RWPE2 (cell line): ENCODE results near the gene TBC1D21.

Experiments
- ATAC-seq: fragments of 200-7000 bp; cut with Tn5 transposase; 3 replicates; pipeline ENCODE4 v1.9.1; 2021; ENCODE audit warnings: low read depth
- DNase-seq: peaks from one replicate; pipeline ENCODE4 v3.0.0-alpha.2; 2020; ENCODE audit warnings: low spot score
- H3K27ac ChIP-seq: fragments of 450-650 bp; 2 replicates; pipeline ENCODE4 v1.5.1; 2017; ENCODE audit warnings: mild to moderate bottlenecking; ENCODE audit not compliant: poor library complexity, severe bottlenecking
- H3K27me3 ChIP-seq: fragments of 250-450 bp; sonication (Bioruptor Pico); 2 replicates; pipeline ENCODE4 v1.5.1; 2021; ENCODE audit warnings: mild to moderate bottlenecking, moderate library complexity; ENCODE audit not compliant: insufficient read depth, poor library complexity, severe bottlenecking
- H3K36me3 ChIP-seq: fragments of 250-450 bp; sonication (Bioruptor Pico); 2 replicates; pipeline ENCODE4 v1.5.1; 2020; ENCODE audit warnings: low read depth, mild to moderate bottlenecking, moderate library complexity
- H3K4me1 ChIP-seq: fragments of 250-450 bp; sonication (Bioruptor Pico); 2 replicates; pipeline ENCODE4 v1.5.1; 2021; ENCODE audit warnings: mild to moderate bottlenecking, moderate library complexity; ENCODE audit not compliant: insufficient read depth, poor library complexity, severe bottlenecking
- H3K4me3 ChIP-seq: fragments of 250-450 bp; sonication (Bioruptor Pico); 2 replicates; pipeline ENCODE4 v1.5.1; 2021; ENCODE audit warnings: mild to moderate bottlenecking, moderate library complexity; ENCODE audit not compliant: severe bottlenecking
- H3K9me3 ChIP-seq: fragments of 250-450 bp; sonication (Bioruptor Pico); 2 replicates; pipeline ENCODE4 v1.5.1; 2021; ENCODE audit warnings: mild to moderate bottlenecking, moderate library complexity; ENCODE audit not compliant: severe bottlenecking
- TF ChIP-seq, protein P1 (sequence below): fragments of 450-650 bp; IDR thresholded peaks from one replicate; pipeline ENCODE4 v1.5.1; 2017; ENCODE audit warnings: mild to moderate bottlenecking, moderate library complexity; ENCODE audit not compliant: poor library complexity, severe bottlenecking

The TBC1D21 gene

DNA sequence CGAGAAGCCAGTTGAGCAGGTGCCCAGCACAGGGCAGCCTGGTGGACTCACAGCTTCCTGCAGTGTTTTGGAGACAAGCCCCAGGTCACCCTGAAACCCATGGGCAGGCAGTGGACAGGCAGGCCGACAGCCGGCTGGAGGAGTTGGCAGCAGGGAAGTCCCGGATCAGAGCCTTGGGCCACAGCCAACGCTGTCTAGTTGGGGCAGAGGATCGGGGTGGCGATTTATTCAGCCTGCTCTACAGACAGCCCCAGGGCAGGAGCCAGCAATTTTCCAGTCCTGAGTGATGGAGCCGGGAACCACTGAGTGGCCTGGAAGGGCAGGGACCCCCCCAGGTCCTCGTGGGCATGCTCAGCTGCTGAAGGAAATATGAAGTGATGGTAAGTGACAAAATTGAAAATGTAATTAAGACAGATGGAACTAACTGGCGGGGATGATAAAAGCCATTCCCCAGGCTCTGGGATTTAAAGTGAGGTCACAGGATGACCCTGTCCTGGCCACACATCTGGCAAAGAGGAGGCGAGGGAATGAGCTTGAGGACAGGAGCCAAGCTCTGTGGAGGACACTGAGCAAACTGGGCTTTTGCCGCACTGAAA lies 34.4 kb upstream of the TBC1D21 start:
- no peaks in the 10 kb centered on the region for H3K4me1 ChIP-seq
- DNase-seq, result peak; percentile 68

DNA sequence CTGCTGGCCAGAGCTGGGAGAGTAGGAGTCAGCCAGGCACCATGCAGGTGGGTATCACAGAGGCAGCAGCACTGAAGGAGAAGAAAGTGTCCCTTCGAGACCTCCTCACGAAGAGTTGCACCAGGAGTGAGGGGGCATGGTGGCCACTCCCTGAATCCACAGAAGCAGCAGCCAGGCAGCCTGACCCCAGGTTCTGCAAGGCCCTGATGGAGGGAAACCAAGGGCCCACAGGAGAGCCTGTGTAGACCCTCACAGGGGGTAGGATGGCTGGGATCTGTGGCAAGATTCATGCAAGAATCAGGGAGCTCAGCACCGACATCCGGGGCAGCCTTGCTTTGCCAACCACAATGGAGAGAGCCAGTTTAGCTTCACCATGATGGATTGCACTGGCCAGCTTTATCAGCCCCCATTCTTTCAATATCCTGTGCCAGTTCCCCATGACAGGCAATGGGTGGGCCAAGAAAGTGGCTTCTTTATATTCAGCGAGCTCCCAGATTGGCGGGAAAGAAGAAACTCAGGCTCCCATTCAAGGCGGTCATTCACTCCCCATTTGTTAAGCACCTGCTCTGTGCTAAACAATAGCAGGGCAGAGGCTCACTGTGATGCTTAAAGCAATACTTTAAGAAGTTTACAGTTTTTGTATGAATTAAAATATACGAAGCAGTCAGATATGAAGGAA lies 33.5 kb upstream of the TBC1D21 start:
- no peaks in the 10 kb centered on the region for H3K36me3 ChIP-seq

More for the DNA sequence above, 34.4 kb upstream of the TBC1D21 start:
- Histone ChIP-seq H3K9me3 (no peaks in the 10 kb centered on the region), H3K4me3 (no peak overlapping the region), H3K27me3 (peaks cover 52% of the 10 kb centered on the region), H3K36me3 (no peaks in the 10 kb centered on the region), H3K27ac (no peak overlapping the region)
- ATAC-seq, result no peak; the same call in 2 of the 3 replicates
- TF ChIP-seq, protein P1, sequence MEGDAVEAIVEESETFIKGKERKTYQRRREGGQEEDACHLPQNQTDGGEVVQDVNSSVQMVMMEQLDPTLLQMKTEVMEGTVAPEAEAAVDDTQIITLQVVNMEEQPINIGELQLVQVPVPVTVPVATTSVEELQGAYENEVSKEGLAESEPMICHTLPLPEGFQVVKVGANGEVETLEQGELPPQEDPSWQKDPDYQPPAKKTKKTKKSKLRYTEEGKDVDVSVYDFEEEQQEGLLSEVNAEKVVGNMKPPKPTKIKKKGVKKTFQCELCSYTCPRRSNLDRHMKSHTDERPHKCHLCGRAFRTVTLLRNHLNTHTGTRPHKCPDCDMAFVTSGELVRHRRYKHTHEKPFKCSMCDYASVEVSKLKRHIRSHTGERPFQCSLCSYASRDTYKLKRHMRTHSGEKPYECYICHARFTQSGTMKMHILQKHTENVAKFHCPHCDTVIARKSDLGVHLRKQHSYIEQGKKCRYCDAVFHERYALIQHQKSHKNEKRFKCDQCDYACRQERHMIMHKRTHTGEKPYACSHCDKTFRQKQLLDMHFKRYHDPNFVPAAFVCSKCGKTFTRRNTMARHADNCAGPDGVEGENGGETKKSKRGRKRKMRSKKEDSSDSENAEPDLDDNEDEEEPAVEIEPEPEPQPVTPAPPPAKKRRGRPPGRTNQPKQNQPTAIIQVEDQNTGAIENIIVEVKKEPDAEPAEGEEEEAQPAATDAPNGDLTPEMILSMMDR, result no peak

DNA sequence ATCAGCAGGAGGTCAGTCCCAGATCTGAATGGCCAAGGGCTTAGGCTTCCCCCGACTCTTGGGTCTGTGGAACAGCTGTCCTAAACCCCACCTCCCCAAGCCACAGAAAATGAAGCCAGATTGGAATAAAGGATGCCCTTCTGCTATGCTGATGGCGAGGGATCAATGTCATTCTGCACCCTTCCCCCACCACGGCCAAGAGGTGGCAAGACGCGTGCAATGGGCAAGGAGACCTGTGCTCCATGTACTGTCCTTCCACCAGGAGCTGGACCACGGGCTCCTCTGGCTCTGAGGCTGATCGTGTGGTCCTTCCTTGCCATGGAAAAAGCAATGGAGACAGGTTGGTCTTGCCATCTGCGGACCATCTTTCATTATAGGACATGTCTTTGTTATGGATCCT lies 32.6 kb upstream of the TBC1D21 start:
- Histone ChIP-seq H3K4me3 (no peak overlapping the region), H3K27me3 (peaks cover 38% of the 10 kb centered on the region), H3K4me1 (no peaks in the 10 kb centered on the region), H3K27ac (no peak overlapping the region), H3K9me3 (no peaks in the 10 kb centered on the region), H3K36me3 (no peaks in the 10 kb centered on the region)
- peak; percentile 49 for DNase-seq
- no peak for ATAC-seq
- TF ChIP-seq, protein P1, result no peak

More for the DNA sequence above, 33.5 kb upstream of the TBC1D21 start:
- Histone ChIP-seq H3K4me1 (no peaks in the 10 kb centered on the region), H3K27me3 (peaks cover 43% of the 10 kb centered on the region), H3K27ac (no peak overlapping the region), H3K4me3 (no peak overlapping the region), H3K9me3 (no peaks in the 10 kb centered on the region)
- peak; percentile 49 for DNase-seq
- ATAC-seq, result no peak
- TF ChIP-seq, protein P1, result no peak

DNA sequence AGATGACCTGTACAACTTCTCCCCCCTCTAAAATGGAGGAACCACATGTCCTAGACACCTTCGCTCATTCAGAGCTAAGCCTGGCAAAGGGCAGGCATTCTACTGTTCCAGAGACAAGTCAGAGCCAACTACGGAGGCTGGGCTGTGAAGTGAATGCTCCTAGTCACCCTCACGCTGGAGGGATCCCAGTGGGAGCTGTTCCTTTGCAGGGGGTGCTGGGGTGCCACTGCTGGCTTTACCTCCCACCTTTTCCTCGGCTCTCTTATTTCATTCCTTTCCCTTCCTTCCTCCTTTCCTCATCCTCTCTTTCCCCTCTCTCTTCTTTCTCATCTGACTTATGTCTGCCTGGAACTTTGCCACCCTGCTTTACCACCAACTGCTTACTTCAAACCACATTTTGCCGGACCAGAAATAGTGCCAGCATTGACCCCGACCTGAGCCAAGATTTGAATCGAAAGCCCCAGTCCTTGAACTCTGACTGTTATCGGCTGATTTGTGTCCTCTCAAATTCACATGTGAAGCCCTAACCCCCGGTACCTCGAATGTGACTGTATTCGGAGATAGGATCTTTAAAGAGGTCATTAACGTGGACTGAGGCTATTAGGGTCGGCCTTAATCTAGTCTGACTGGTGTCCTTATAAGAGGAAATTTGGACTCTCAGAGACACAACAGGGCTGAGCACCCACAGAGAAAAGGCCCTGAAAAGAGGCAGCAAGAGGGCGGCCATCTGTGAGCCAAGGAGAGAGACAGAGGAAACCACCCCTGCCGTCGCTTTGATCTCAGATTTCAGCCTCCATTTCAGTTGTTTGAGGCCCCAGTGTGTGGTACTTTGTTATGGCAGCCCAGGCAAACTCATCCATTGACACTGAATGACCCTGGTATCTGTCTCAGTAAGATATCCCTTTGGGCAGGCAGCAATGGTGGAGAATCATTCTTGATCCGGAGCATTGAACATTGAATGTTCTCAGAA lies 31.3 kb upstream of the TBC1D21 start:
- Histone ChIP-seq H3K36me3 (no peaks in the 10 kb centered on the region), H3K27ac (no peak overlapping the region), H3K4me3 (no peak overlapping the region), H3K4me1 (no peaks in the 10 kb centered on the region), H3K9me3 (no peaks in the 10 kb centered on the region), H3K27me3 (peaks cover 38% of the 10 kb centered on the region)
- TF ChIP-seq, protein P1, result no peak
- DNase-seq (peak; percentile 31), ATAC-seq (peak; percentile 47; the same call in 1 of the 3 replicates)
